Renal pelvis (tissue), 12 donors: ENCODE measurements around the gene GALNT6. TPM values are rescaled to one million over a fixed set of nuclear protein-coding genes. Genes with fewer than 3 reads are reported as not detected.

Experiments used
- DNase-seq: peaks from one replicate; pipeline ENCODE4 v3.0.0-alpha.2; 2013
- long read RNA-seq, 16 experiments: transcript quantifications; one replicate each; lab custom pipeline, GENCODE V29; 2026
- polyA plus RNA-seq, 3 donors: library from polyadenylated mRNA; unstranded; fragments of 120-200 nt; gene quantifications; one replicate each; pipeline ENCODE4 v1.2.1, GENCODE V29; 2013; ENCODE audit not compliant: insufficient read length in 3 of 3

GALNT6 gene, protein sequence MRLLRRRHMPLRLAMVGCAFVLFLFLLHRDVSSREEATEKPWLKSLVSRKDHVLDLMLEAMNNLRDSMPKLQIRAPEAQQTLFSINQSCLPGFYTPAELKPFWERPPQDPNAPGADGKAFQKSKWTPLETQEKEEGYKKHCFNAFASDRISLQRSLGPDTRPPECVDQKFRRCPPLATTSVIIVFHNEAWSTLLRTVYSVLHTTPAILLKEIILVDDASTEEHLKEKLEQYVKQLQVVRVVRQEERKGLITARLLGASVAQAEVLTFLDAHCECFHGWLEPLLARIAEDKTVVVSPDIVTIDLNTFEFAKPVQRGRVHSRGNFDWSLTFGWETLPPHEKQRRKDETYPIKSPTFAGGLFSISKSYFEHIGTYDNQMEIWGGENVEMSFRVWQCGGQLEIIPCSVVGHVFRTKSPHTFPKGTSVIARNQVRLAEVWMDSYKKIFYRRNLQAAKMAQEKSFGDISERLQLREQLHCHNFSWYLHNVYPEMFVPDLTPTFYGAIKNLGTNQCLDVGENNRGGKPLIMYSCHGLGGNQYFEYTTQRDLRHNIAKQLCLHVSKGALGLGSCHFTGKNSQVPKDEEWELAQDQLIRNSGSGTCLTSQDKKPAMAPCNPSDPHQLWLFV
- polyA plus RNA-seq: 1 to 10 TPM; 4.5 to 6.6 (median 6.6) TPM
- long read RNA-seq, donor 1, full-length matches to known transcripts: 1 of 1 reads
- long read RNA-seq, donor 1, partial matches to known transcripts: 0 of 1 reads
- long read RNA-seq, donor 1, other reads (novel, unspliced or antisense): 0 of 1 reads
- long read RNA-seq, donor 2: 0 reads
- long read RNA-seq, donor 3, full-length matches to known transcripts: 3 of 3 reads
- long read RNA-seq, donor 3, partial matches to known transcripts: 0 of 3 reads
- long read RNA-seq, donor 3, other reads (novel, unspliced or antisense): 0 of 3 reads
- long read RNA-seq, donor 4: 0 reads
- long read RNA-seq, donor 5: 0 reads
- long read RNA-seq, donor 6: 0 reads
- long read RNA-seq, donor 7: 0 reads
- long read RNA-seq, donor 8: 0 reads
- long read RNA-seq, donor 9: 0 reads
- long read RNA-seq, donor 10: 0 reads
- long read RNA-seq, donor 11: 0 reads
- long read RNA-seq, donor 12, partial matches to known transcripts: 0 of 1 reads
- long read RNA-seq, donor 12, other reads (novel, unspliced or antisense): 0 of 1 reads
- long read RNA-seq, donor 13, partial matches to known transcripts: 0 of 1 reads
- long read RNA-seq, donor 13, other reads (novel, unspliced or antisense): 0 of 1 reads
- long read RNA-seq, donor 14: 0 reads
- long read RNA-seq, donor 15, partial matches to known transcripts: 0 of 2 reads
- long read RNA-seq, donor 15, other reads (novel, unspliced or antisense): 0 of 2 reads
- long read RNA-seq, donor 16: 0 reads

DNA sequence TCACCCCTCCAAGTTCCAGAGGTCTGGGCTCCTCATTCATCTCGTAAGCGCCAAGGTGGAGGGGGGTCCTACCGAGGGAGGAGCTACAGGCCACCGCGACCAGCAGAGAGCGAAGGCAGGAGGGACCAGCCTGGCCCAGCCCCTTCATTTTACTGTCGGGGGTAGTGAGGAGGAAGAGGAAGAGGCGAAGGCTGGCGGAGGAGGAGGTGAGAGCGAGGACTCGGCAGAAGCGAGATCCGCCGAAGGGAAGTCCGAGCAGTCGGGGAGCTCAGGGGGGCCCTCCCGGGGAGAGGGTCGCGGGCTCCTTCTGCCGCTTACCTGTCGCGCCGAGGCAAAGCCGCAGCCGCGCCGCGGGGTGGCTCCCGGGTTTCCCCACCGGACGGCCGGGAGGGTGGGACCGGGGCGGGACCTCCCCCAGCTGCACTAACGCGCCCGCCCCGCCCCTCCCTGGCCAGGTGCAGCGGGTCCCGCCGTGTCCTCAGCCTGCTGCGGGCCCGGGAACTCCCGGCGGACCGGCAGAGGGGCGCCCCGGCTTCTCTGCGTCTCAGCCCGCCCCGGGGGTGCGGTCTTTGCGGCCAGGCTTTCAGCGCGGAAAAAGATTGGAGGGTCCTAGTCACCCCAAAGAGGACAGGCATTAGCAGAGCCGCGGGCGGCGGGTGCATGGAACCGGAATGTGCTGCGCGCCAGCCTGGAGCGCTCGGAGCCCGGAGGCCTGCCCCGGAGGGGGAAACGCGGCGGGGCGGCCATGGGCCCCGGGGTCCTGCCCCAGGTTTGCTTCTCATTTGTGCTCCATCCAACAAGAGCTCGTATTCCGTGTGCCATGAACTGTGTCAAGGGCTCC, at the start of gene GALNT6:
GALNT6 (minus strand) TSS at position 124 of the 841 bp plus-strand sequence. CDS start 11,625 bp downstream, outside the sequence.
- DNase-seq: peak; percentile 36

DNA sequence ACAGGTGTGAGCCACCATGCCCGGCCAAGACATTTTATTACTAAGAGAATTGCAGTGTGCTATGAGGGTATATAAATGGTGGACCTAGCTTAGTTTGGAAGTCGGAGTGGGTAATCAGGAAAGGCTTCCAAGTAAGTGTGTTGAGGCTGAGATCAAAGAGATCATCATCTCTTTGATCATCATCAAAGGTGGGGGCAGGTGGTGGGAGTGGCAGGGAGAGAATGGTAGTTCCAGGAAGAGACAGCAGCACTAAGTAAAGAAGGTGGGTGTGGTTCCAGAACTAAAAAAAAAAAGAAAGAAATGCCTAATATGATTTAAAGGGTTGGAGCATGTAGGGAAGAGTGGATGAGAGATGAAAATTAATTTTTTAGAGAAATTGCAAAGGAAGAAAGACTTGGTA, 48.1 kb upstream of the GALNT6 start:
- no peak for DNase-seq

DNA sequence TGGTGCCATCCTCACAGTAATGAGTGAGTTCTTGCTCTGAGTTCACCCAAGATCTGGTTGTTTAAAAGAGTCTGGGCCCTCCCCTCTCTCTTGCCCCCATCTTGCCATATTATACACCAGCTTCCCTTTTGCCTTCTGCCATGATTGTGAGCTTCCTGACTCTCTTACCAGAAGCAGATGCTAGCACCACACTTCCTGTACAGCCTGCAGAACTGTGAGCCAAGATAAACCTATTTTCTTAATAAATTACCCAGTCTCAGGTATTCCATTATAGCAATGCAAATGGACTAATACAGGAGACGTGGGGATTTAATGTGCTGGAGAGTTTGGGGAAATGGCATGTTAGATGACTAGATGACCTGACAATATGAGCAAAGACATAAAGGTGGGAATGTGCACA, 46.2 kb upstream of the GALNT6 start:
- no peak for DNase-seq

DNA sequence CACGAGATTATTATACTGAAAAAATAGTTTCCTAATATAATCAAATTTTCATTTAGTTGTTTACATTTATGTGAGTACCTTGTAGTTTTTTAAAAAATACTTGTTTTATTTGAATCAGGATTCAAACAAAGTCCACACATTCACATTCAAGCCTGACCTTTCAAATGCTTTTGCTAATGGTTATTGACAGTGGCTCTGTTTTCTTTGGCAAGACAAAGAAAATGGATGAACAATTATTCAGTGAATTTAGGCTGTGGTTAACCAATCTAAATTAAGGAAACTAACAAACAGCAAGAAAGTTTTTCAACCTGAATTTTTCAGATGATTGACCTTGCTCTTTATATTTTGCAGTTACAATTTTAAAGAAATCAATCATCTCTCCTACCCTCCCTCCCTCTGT, 43.1 kb upstream of the GALNT6 start:
- no peak for DNase-seq

DNA sequence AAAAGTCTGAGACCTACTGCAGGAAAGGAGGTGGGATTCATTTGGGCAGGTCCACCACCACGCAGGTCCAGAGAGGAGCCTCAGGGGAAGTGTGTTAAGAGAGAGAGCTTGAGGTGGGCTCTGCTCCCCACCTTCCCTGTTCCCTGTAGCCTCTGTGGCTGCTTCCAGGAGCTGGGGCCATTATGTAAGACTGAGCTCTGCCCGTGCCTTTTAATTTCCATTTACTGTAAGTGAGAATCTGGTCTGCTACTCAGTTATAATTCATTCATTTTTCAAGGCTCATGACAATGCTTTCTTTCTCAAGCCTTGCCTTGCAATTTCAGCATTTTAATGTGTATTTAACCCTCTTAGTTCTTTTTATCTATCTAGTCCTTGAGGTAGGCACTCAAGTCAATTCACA, 41.7 kb upstream of the GALNT6 start:
- DNase-seq: no peak

DNA sequence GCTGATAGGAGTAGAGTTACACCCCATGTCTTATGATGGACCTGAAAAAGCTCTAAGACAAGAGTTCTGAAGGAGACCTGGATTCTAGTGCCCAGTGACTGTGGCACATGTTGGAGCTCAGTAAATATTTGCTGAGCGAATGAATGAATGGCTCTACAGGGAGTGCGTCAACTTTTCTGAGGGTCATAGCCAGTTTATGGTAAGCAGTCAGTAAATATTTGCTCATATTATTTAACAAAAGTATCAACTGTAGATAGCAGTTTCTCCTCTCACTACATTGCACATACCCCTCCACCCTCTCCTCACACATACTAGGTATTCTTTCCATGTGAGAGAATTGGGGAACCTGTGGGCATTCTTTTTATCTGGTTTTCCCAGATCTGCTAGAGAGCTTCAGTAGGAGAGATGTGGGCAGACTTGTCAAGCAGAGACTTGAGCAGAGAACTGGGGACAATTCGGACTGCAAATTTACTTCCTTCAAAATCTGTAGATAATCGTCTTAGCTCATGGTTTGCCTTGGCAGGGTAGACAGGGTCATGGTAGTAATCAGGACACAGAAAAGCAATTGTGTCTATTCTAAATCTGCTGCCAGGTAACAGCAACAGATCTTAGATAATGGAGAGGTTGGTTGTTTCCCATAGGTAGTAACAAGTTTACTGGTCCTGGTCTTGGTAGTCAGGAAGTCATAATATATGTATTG, 39.1 kb upstream of the GALNT6 start:
- DNase-seq: no peak

DNA sequence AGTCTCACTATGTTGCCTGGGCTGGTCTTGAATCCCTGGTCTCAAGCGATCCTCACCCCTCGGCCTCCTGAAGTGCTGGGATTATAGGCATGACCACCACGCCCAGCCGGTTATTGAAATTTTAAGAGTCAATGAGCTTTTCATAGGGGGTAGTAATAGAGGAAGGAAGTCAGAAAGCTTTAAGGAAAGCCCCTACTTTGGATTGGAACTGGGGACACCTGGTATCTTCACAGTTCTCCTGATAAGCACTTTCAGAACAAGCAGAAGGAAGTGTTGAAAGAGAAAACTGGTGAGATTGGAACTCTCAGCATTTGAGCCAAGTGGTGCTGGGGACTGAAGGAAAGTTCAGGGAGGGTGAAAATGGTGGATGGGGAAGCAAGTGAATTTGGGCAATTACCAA, 38.5 kb upstream of the GALNT6 start:
- DNase-seq: no peak

DNA sequence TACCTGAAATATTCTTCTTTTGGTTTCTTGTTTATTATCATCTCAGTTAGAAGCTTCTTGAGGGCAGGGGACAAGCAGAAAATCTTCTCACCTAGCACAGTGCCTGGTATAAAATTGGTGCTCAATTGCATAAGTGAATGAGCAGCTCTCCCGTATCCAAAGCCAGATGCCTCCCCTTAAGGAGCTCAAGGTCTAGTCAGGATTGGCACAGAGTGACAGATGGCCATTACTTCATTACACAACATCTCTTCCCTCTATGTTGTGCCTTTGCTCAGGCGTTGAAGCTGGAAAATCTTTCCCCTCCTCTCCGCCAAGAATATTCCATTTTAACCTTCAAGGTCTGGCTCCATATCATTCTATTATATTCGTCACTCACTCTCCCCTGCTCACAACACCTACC, 37.0 kb upstream of the GALNT6 start:
- no peak for DNase-seq

DNA sequence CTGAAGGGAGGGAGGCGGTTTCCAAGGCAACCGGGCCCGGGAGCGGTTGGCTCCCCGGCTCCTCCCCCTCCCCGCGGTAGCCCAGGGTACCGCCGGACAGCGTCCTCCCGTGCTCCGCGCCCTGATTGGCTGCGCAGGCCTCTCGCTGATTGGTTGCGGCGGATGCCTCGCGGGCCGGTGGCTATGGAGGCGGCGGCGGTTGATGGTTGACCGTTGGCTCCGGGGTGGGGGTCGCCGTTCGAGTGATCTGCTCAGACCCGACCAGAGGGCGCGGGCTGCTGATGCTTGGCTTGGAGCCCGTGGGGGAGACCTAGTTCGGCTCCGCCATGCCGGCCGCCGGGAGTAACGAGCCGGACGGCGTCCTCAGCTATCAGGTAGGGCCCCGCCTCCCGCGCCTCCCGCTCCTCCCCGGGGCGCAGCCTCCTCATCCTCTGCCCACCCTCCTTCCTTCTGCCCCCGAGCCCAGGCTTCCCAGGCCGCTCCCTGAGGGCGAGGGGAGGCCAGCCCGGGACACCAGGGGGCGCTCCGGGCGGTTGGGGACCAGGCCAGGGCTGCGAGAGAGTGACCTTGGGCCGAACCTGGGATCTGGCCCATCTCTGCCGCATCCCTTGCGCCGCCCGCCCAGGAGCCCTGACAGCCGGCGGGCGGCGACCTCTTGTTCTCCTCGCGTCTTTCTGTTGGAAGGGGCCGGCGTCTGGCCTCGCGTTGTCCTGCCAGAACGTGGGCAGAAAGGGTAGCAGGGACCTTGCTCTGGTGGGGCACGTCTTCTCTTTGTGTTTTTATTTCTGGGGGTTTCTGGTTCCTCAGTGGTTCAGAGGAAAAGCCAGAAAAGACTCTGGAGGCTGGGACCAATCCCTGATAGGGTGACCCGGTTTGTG, 33.7 kb upstream of the GALNT6 start, which contains the start of gene SLC4A8:
SLC4A8 (plus strand) TSS at position 170 of the 878 bp plus-strand sequence; CDS start at position 327, 157 bp downstream.
- peak; percentile 95 for DNase-seq

DNA sequence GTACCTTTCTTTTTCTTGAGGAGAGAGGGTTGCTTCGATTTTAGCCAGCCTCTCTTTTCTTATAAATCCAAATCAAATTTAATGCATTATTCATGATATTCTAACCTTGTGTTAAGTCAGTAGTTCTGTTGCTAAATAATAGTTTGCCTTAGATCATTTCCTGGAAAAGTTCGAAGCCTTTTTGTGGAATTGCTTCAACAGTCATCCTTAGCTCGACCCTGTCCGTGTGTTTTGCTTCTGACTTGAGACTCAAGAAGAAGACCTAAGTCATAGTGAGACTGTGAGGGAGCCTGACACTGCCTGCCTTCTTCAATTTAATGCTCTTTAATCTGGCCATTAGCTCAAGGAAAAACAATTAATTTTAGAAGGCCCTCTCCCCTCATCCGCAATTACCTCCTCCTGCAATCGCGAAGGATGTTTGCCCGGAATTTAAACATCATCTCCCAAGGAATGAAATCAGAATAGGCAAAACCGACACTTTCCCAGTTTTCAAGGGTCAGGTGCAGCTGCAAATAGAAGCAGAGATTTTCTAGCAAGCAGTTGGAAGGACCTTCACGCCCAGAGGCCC, 33.0 kb upstream of the GALNT6 start:
- no peak for DNase-seq

DNA sequence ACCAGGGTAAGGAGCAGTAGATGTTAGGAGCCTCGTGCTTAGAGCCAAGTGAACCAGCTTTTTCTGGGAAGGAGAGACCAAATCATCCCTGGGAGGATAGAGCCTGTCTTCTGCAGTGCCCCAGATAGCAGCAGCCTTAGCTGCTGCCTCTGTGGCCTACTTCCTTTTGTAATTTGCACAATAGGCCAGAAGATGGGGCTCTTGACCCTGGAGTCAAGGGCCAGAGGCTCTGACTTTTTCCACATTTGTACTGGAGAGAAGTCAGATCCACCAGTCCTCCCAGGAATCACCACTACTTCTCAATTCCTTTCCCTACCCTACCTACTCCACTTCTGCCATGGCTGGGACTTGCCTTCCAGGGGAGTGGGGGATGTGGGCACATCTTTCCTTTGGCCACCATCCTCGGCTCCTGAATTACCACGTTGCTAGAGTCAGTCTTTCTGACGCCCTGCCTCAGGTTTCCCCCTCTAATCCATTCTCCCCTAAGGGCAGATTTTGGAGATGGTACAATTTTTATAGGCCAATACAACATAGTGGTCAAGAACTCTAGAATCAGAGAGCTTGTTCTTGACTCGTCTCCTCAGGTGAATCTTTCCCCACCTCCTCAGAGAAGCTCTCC, 30.2 kb upstream of the GALNT6 start:
- peak; percentile 75 for DNase-seq

DNA sequence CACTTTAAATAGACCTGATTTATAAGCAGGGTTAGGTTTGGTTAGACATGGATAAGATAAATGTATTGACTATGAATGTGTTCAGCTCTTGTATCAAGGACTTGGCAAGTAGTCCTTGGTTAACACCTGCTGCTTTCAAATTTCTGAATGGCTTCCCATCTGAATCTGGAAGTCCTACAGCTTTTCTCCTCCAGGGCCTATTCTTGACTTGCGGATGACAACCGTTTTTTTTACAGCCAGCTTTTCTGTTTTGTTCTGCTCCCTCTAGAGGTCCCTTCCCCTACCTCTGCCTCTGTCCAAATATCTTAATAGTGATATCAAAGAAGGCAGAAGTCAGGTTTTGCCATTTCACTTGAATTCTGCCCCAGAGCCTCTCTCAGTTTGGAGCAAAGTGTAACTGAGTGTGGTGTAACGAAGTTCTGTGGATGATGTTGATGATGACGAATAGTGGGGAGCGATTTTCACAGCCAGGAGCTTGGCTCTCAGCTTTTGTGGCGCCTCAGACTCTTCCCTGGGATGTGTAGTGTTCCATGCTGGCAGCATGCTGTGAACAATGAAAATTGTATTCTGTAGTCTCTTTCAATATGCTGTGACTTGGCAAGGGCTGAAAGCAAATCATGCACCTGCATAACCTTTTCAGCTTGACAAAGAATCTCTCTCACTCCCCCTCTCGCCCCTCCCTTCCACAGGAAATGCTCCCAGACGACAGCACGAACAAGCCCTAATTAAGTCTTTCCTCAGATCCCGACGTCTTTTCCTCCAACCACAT, 28.4 kb upstream of the GALNT6 start:
- DNase-seq: no peak

DNA sequence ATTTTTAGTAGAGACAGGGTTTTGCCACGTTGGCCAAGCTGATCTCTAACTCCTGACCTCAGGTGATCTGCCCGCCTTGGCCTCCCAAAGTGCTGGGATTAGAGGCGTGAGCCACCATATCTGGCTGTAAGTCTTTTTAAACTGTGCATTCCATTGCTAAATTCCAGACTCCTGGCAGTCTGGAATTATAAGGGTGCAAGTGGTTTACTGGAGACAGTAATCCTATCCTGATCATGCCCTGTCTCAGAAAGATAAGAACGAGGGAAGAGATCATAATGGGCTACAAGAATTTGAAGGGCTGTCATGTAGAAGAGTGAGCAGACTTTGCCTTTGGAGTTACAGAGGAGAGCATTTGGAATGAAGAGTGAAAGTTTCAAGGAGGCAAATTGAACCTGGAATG, 26.6 kb upstream of the GALNT6 start:
- no peak for DNase-seq

DNA sequence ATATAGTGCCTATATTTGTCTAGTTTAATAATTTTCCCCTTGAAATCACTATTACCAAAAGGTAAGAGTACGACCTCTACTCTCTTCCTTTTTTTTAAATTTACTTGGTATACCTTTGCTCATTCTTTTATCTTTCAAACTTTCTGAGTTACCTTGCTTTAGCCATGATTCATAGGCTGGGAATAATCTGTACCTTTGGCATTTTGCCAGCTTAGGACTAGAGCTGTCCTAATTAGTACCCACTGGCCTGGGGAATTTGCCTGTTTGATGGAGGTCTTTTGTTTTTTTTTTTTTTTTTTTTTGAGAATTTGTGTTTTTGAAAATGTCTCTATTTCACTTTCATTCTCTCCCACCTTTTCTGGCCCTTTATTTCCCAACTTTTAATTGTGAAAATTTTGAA, 24.7 kb upstream of the GALNT6 start:
- no peak for DNase-seq

DNA sequence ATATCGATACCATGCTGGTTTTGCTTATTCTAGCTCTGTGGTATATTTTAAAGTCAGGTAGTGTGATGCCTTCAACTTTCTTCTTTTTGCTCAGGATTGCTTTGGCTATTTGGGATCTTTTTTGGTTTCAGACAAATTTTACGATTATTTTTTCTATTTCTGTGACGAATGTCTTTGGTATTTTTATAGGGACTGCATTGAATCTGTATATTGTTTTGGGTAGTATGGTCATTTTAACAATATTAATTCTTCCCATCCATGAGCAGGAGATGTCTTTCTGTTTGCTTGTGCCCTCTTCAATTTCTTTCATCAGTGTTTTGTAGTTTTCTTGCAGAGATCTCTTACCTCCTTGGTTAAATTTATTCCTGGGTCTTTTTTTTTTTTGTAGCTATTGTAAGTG, 22.6 kb upstream of the GALNT6 start:
- no peak for DNase-seq

DNA sequence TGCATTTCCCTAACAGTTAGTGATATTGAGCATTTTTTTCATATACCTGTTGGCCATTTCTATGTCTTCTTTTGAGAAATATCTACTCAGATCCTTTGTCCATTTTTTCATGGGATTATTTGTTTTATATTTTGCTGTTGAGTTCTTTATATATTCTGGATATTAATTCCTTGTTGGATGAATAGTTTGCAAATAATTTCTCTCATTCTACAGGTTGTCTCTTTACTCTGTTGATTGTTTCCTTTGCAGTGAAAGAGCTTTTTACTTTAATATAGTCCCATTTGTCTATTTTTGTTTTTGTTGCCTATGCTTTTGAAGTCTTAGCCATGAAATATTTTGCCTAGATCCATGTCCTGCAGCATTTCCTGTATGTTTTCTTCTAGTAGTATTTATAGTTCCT, 21.9 kb upstream of the GALNT6 start:
- no peak for DNase-seq

DNA sequence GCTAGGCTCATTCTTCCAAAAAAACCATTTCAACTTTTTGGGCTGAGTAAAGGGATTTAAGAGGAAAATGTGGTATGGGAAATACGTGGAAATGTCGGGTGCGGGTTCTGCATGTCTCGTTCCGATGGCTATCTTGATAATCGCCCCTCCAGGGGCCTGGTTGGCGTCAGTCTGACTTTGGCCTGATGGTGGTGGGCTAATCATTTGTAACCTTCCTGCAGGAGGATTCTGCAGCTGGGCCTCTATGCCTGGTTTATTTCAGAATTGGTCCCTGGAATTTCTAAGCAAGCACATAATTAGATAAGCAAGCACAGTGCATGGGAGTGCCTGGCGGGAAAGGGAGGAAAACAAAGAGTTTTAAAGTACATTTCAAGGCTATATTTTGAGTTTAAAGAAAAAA, 18.6 kb upstream of the GALNT6 start:
- DNase-seq: no peak

DNA sequence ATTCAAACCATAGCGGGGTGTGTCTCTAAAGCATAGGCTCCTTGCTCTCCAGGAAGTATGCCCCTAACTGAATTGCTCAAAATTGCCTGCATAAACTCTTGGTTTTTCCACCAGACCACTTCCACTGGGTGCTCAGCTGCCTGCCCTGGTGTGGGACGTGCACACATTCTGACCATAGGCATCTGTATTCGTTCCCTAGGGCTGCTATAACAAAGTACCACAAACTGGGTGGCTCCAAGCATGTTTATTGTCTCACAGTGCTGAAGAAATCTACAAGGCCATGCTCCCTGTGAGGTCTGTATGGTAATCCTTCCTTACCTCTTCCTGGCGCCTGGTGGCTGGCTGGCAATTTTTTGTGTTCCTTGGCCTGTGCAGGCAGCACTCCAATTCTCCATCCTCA, 16.4 kb upstream of the GALNT6 start:
- DNase-seq: no peak
